Stimulated activated CD4-positive, alpha-beta T cell treated with anti-CD3 and anti-CD28 coated beads, Interleukin-4, amount 100 ng/mL, for 1 hour (primary cell): ENCODE measurements around the gene CIAO2B.
"Not testable (repeated sequence)": the region's sequence is repeated elsewhere in the genome, so short reads cannot be mapped to it uniquely, and the experiment has no call there.

Experiments
- DNase-seq: peaks from one replicate; pipeline ENCODE4 v3.0.0-alpha.2; 2020

Gene CIAO2B

DNA sequence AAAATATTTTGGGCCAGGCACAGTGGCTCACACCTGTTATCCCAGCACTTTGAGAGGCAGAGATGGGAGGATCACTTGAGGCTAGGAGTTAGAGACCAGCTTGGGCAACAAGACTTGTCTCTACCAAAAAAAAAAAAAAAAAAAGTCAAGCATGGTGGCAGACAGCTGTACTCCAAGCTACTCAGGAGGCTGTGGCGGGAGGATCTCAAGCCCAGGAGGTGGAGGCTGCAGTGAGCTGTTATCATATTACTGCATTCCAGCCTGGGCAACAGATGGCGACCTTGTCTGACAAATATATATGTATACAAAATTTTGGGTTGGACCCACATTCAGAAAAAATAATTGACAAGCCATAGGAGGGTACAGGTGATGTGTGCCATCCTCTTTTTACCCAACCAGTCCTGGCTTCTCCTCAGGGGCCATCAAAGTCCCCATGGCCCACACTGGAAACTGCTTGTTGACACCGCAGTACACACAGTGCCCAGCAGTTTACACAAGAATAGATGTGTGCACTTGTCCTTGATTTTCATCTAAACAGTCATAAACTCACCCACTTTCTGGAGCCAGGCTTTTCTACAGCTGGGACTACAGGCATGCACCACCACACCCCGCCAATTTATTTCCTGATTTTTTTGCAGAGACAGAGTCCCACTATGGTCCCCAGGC lies 2.8 kb upstream of the CIAO2B start:
- no peak for DNase-seq

DNA sequence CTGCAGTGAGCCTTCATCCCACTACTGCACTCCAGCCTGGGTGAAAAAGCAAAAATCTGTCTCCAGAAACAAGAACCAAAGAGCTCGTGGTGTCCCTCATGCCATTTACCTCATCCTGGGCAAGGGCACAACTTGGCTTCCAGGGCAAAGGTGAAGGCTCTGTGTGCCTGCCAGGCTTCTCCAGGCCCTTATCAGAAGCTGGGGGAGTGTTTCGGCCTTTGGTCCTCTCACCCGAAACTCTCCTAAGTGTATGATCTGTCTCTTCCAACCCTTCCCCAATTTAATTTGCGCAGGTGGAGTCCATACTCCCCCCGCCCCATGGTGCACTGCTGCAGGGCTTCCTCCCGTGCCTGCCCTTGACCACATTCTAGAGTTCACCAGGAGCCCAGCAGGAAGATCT lies 2.3 kb upstream of the CIAO2B start:
- DNase-seq: no peak

DNA sequence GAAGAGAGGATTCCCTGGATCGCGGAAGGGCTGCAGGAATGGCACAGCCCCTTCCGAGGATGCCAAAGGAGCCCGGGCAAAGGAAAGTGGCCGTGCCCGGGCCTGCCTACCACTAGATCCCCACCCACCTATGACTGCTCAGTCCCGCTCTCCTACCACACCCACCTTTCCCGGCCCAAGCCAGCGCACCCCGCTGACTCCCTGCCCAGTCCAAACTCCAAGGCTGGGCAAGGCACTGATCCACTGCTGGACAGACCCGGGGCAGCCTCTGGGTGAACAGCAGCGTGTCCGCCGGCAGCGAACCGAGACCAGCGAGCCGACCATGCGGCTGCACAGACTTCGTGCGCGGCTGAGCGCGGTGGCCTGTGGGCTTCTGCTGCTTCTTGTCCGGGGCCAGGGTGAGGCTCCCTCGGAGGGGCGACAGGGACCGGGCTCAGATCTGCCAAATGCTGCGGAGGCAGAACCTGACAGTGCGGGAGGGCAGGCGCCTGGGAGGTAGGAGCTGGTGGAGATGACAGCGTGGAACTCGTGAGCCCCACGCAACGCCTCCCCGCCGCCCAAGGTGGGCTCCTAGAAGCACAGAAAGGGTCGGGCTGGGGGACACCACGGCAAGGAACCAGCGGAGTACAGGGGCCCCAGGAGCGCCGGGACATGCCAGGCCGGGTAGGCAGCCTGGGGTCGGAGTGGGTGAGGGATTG lies 1.3 kb upstream of the CIAO2B start, which contains the start of gene CES2:
Gene CES2 (plus strand): TSS at position 203 of the 698 bp plus-strand sequence. CDS start 120 bp downstream, at position 323.
- no peak for DNase-seq

DNA sequence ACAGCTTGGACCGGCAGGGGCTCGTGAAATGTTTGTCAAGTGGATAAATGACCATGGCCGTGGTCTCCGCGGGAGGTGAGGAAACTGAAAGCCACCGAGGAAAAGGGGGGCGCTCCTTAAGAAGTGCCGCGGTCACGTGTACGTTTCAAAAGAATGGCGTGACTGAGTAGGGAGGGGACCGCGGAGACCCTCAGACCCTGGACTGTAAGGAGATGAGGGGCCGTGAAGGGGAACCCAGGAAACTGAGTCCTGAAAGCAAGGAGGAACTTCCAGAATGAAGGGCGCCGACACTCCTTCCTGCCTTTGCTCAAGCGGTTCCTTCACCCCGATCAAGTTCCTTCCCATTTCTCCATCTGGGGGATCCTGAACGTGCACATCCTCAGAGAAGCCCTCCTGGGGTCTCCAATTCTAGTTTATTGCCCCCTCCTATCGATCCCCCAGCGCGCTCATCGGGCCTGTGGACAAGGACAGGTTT lies 674 bp upstream of the CIAO2B start:
- not testable (repeated sequence) for DNase-seq

DNA sequence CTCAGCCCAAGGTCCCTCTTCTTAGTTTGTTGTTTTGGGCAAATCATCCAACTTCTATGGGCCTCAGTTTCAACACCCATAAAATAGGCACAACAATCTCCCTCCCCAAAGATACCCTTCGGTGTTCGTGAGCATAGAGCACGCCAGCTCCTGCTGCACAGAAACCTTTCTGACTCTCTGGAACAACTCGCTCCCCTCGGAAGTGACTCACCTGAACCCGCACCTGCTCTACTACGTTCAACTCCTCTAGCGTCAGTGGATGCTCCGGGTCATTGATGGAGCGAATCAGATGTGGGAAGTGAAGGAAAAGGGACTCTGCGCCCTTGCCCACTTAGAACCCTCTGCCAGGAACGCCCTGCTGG lies 445 bp downstream of the CIAO2B start:
- DNase-seq: peak; percentile 51

DNA sequence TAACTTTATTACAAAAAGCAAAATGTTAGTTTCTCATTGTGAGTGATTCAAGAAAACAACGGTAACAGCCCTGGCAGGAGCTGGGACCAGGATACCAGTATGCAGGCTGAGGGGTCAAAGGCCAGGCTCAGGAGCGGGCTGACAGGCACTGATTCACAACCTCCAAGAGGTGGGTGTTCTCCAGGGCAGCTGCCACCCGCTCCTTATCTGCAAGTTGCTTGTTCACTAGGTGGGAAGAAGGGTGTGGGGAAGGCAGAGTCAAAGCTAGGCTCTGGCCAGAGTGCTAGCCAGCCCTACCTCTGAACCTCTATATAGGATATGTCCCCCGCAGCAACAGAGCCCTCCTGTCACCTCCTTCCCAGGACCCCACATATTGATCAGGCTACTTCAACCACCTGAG lies 2.1 kb downstream of the CIAO2B start:
- DNase-seq: no peak

DNA sequence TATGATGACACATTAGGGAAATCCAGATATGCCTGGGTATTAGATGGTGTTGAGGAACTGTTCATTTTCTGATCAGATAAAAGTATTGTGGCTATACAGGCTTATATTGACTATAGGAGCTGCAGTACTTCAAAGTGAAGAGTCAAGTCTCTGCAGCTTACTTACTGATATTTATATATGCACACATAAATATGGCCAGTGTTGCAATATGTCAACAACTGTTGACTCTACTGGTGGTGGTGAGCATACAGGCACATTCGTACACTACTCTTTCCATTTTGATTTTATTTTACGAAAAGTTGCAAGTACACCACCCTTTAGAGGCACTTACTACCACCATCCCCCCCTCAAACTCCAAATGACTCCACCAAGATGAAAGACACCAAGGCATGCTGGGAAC lies 2.5 kb downstream of the CIAO2B start:
- DNase-seq: no peak

DNA sequence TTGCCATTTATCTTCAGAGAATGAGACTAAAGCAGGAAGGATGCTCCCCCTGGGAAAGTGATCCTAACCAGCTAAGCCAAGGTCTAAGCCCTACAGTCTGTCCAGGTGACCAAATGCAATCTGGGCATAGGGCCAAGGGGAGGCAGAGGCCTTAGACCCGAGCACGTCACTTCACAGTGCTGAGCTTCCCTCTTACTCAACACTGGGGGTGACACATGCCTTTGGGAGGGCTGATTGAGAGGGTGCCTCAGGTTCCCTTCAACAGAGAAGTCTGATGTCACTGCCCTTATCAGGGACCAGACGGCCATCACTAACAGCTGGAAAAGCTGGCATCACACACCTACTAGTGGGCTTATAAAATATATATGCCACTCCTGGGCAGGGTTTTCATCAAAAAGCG lies 4.0 kb downstream of the CIAO2B start:
- no peak for DNase-seq

DNA sequence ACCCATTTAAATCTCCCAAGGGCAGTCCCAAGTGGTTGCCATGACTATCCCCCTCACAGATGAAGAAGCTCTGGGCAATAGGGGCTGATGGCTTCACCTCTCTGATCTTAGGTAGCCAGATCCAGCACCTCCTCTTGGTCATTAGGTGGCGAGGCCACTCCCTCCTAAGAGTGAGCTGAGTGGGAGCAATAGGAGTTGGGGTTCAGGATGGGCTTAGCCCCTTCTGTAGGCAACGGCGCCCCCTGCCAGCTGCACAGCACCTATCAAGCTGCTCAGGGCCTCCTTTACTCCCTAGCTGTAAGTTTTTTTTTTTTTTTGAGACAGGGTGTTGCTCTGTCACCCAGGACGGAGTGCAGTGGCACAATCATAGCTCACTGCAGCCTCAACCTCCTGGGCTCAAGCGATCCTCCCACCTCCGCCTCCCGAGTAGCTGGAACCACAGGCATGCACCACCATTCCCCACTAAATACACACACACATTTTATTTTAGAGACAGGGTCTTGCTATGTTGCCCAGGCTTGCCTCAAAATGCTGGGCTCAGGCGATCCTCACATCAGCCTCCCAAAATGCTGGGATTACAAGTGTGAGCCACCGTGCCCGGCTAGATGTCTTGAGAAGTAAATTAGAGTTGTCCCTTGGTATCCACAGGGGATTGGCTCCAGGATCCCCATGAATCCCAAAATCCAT lies 5.4 kb downstream of the CIAO2B start:
- peak; percentile 39 for DNase-seq

DNA sequence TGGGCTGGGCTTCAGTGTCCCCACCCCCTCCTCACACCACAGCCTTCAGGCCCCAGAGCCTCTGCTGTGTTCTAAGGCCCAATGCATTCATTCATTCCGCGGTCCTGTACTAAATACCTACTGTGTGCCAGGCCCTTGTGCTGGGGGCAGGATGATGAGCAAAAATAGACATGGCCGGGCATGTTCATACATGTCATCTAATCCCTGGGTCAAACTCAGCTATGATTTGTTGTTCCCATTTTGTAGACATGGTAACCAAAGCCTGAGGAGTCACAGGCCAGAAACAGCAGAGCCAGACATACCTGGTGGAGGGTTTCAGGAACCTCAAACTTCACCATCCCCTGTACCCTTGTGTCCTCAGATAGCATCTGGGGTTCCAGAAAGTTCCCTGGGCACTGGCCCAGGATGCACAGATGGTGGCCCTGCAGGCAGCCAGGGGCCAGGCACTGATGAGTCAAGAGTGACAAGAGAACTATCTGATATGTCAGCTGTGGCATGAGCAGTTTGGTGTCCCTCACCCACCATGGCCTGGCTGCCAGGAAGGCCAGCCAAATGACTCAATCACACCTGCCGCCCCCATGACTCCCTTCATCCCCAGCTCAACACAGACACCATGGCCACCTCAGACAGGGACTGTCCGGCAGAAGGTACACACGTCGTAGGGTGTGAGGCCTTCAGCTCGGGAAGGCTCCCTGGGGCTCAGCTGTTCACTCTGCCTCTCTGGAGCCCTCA lies 6.1 kb downstream of the CIAO2B start:
- DNase-seq: no peak

DNA sequence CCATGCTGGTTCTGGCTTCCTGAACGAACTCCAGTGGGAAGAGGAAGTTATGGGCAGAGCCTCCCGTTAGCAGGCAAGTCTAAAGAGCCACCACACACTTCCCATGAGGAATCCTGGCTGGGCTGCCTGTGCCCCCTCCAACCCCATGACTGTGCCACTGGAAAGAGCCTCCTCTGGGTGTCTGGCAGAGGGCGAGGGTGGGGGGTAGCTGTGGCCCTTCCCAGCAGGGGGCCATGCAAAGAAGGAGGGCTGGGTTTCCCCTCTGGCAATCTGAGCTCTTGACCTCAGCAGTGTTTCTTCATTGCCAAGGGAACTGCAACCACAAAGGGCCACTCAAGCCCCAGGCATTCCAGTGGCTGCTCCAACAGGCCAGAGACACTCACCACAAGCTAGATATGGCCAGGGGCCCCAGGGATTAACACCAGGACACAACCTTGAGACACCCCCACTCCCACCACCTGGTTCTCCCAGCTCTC lies 7.2 kb downstream of the CIAO2B start:
- DNase-seq: no peak

DNA sequence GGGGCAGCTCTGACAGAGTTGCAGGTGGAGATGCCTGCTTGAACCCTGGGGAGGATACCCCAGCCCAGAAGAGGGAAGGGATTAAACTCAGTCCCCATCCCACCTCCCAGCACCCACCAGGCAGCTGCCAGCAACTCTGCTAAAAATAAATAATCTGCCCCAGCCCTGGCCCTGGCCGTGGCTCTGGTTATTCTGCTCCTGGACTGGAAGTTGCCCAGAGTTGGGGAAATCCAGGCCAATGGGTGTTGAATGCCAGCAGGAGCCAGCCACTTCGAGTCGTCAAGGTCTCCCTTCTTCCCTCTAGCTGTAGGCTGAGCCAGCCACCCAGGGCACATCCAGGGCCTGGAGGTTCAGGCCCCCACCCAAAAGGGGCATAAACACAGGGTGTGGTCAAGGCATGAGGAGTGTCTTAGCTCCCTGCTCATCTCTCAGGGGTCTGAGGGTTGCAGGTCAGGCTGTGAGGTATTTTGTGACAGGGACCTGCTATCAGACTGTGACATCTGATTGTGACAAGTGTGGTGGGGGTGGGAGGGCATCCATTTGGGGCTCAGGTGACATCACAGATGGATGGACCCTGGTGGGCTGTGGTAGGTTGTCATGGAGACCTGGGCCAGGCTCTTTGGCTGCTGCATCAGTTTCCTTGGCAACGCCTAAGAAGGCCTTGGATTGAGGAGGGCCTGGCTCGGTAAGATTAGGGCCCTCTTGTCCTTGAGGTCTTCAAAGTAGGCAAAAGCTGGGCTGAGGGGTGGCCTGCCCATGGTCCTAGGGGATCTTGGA lies 7.8 kb downstream of the CIAO2B start:
- DNase-seq: no peak

DNA sequence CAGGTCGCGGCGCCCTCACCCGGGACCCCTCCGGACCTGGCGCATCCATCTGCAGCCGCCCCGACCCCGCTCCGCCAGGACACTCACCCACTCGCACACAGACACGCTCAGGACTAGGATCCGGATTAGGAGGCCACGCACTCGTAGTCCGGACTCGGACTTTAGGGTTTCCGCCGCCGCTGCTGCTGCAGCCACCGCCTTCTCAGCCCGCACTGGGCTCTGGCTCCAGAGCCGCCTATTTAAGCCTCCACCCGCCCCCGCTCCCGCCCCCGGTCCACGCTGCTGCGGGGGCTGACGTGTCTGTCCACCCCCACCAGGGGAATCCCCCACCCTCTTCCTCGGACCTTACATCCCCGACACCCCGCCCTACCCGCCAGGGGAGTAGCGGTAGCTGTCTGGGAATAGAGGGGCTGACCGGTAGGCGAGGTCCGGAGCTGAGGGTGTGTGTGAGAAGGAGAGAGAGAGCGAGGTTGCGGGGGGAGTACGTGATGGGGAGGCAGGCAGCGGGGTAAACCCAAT lies 8.8 kb downstream of the CIAO2B start, which contains the start of gene RRAD:
Gene RRAD (minus strand): TSS at position 214 of the 519 bp plus-strand sequence. CDS start 356 bp downstream, outside the sequence.
- DNase-seq: no peak

DNA sequence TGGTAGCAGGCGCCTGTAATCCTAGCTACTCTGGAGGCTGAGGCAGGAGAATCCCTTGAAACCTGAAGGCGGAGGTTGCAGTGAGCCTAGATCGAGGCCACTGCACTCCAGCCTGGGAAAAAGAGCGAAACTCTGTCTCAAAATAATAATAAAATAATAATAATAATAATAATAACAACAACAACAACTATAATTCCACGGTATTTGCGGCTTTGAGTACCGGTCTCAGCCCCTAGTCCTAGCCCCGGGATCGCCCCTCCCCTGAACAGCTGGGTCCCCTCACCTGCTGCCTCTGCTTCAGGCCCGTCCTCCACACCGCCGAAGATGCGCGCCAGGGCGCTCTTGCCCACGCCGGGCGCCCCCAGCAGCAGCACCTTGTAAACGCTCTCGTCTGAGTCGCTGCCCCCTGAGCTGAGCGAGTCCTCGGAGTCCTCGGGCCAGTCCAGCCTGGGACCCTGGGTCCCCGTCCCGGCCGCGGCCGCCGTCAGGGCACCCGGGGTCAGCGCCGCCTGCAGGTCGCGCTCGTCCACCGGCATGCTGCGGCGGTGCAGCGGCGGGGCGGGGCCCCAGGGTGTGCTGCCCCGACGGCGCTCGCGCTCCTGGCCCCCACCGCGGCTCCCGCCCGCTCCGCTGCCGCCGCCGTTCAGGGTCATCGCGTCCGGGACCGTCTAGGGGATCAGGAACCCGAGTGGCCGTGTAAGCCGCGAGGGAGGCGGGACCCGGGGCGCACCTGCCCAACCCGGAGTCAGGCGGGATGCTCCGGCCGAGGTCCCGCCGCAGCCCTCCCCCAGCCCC lies 9.5 kb downstream of the CIAO2B start:
- DNase-seq: peak; percentile 40

DNA sequence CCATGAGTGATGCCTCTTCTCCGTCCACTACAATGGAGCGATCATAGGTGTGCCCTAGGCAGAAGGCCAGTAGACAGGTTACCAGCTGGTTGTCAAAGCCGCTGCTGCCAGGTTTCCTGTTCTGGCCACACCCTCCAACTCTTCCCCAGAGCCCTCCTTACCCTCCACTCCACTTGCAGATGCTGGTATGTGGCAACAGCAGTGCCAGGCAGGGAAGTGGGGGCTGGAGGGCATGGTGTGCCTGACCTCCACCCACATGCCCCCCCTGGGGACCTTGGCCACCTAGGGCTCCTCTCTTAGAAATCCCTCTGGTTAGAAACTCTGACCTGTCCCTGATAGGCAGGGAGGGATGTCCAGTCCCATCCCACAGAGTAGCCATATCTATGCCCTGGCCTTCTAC lies 10.3 kb downstream of the CIAO2B start:
- no peak for DNase-seq

DNA sequence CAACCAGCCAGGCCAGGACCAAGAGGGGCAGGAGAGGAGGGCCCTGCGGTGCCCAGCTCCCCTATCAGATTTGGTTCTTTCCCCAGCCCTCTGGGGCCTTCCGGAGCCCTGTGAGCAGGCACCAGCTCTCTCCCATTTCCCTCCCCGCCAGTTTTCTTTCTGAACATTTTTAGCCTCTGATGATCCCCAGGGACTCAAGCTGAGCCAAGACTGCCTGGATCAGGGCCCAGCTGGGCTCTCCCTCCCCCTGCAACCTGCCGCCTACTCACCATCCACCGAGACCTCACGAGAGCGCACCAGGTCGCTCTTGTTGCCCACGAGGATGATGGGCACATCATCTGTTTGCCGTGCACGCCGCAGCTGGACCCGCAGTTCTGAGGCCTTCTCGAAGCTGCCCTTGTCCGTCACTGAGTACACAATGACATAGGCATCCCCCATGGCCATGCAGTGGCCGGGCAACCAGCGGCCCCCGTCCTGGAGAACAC lies 10.9 kb downstream of the CIAO2B start:
- no peak for DNase-seq

DNA sequence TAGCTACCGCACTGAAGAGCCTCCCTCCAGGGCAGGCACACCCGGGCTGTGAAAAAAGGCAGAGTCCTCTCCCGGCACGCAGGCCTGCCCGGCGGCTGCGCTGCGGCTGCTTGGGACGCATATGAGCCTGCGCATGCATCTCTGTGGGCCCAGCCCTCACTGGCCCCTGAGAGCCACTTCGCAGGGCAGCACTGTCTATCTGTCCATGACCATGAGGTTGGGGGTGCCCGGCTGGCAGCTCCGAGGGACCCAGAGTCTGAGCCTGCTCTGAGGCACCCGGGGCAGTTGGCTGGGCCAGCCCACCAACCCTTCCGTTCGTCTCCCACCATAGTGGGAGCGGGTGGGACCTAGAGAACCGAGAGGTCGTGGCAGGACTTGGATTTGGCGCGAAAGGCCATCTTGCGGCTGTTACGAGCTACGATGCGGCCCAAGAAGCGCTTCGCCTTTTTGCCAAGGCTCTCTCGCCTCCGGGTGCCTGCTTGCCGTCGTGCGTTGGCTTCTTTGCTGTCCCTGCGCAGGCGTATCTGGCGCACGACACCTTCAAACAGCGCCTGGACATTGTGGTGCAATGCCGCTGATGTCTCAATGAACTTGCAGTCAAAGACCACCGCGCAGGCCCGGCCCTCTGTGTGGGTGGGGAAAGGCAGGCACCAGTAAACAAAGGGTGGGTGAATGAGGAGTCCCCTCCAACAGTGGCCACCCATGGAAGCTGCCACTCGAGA lies 12.3 kb downstream of the CIAO2B start:
- no peak for DNase-seq

DNA sequence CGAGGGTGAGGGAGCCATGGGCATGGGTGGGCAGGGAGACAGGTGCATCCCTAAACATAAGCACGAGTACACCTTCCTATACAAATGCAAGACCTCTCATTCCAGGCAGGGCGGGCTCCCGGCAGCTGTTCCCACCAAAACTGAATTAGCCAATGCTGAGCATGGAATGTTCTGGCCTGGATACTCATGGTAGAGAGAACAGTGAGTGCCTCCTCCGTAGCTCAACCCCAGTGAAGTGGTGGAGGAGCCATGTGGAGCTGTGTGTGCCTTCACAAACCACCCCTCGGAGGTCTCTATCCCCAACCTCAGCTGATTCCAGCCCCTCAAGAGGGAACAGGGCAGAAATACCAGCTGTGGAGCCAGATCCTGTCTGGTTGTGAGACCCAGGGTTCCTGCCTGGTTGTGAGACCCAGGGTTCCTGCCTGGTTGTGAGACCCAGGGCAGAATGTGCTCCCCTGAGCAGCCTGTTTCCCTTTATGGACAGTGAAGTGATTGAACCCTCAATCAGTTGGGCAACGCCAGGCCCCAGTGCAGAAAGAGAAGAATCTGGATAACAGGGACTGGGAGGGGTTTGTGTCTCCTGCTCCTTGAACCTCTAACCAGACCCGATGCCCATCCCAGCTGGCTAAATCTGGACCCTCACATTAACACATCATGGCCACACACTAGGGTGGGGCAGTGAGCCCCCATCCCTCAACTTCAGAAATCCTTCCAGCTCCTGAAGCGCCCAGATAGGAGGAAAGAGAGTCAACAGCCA lies 13.1 kb downstream of the CIAO2B start:
- no peak for DNase-seq

DNA sequence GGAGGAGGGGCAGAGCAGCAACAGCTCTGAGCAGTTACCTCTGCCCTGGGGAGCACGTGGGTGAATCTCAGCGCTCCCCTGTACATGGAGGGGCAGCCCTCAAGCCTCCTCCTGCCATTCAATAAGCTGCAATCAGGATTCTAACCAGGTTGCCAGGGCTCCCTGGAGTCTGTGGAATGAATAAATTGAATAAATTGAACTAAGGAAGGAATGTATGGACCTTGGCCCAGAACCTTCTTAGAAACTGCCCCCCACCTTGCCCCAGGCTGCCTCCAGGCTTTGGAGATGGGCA lies 14.0 kb downstream of the CIAO2B start:
- no peak for DNase-seq
